ENCODE results near the gene KDM8. TPM values are rescaled to one million over a fixed set of nuclear protein-coding genes. Genes with fewer than 3 reads are reported as not detected.

KDM8 gene
- polyA plus RNA-seq, 12 donors = 4.1 to 21.3 (median 5.9) TPM; not detected in 1

DNA sequence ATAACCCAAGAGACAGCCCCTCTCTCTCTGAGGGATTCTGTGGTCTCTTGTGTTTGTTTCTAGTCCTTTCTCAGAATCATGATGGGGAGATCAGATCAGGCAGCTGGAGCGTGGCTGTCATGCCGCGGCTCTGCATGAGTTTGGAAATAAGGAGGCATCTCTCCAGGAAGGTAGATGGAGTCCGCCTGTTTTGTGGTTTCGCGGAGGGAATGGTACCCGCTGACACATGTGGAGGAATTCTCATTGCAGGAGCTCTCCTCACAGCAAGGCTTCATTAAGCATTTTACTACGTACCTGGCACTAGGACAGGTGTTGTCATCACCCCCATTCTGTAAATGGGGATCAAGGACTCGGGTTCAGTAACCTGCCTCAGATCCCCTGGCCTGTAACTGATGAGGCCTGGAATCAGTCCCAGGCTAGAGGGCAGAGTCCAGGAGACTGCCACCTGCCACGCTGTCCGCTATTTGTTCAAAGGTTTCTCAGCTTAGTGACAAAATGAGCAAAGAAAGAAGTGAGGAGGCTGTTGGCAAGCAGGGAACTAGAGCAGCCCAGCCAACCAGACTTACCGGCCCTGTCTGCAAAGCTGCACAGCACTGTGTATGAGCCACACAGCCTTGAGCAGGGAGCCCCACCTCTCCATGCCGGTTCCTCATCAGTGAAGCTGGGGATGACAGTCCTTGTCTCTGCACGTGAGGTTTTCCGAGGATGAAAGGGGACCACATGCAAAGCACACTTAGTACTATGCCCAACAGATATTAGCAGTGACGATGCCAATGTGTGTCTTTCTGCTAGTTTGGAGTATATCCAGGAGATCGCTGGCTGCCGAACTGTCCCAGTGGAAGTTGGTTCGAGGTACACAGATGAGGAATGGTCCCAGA, 11.0 kb downstream of the KDM8 start:
- DNase-seq = no peak

DNA sequence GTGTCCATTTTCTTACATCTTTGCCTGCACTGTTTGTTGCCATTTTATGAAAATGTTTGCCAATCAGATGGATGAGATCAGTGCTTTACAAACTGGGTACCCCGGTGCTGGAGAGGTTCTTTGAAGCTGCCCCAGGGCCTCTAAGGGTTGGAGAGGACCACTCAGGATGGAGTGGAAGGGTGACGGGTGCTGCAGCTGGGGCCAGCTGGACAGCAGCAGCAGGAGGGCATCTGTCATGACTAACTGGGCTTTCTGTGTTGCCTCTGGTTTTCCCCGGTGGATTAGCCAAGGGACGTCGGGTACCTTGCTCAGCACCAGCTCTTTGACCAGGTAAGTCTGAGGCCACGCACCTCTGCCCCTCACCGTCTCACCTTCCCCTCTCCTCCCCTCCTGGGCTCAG, 12.3 kb downstream of the KDM8 start:
- DNase-seq = no peak

DNA sequence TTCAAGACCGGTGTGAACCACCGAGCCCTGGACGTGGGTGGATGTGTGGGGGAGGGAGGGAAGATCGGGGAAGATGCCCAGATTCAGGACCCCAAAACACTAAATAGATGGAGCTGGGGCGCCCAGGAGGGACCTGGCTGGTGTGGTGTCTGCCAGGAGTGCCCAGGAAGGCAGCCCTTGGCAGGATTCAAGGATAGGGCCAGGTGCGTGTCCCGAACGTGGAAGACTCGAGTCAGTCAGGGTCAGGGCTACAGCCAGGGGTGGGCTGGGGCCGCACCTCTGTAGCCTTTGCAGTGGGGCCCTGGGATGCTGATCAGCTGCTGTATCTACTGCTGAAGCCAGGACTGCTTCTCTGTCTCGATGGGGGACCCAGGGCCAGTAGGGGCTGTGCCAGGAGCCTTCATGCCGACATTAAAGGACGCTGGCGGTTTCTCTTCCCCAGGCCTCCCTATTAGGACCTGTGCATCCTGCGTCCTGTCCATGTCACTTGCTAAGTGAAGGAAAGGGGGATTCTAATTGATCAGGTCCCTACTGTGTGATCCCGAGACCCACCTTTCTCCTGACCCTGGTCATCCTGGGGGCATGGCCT, 13.1 kb downstream of the KDM8 start:
- no peak for DNase-seq

DNA sequence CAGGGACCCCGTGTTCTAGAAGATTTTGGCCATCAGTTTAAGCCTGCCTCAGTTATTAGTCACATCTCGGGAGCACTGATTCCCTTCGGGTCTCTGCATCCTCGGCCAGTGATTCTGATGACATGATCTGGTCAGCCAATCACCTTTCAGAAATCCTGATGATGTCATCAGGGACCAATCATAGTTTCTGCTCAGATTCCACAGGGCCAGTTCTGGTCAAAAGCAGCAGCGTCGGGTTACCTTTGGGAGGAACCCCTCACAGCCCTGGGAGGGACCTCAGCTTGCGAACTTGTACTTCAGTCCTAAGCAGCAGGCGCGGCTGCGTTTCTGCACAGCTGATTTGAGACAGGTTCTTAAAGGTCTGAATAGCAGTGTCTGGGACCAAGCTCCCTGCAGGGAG, 13.9 kb downstream of the KDM8 start:
- DNase-seq = peak; percentile 55

DNA sequence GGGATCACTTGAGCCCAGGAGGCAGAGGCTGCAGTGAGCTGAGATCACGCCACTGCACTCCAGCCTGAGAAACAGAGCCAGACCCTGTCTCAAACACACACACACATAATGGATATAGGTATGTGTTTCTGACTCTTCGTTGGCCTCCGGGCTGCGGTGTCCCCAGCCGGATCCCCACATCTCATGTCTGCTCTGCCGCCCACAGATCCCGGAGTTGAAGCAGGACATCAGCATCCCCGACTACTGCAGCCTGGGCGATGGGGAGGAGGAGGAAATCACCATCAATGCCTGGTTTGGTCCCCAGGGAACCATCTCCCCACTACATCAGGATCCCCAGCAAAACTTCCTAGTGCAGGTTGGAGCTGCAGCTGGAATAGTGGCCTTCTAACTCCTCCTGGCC, 15.4 kb downstream of the KDM8 start:
- no peak for DNase-seq

DNA sequence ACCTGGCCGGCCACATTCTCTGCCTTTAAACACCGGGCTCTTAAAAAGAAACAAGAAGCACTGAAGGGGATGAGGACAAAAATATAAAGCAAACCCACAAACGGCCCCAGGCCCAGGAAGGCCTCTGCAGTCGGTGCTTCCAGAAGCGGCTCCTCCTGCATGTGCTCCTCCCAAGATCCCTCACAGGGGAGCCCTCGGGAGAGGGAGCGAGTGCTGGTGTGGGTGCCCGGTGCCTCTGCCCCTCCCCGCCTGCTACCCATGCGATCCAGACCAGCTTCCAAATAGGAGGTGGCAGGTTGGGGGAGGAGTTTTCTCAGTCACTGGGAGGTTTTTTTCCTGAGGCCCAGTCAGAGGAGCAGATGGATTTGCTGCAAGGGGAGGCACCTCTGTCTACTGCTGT, 15.8 kb downstream of the KDM8 start:
- no peak for DNase-seq

DNA sequence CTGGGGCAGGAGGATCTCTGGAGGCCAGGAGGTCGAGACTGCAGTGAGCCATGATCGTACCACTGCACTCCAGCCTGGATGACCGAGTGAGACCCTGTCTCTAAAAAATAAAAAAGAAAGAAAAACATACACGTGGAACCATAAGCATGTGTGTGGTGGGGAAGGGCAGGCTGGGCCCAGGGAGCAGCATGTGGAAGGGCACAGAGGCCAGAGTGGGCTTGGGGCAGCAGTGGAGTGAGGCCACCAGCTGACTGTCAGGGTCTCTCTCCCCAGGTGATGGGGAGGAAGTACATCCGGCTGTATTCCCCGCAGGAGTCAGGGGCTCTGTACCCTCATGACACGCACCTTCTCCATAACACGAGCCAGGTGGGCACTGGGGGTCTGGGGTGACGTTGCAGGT, 16.8 kb downstream of the KDM8 start:
- DNase-seq = no peak

DNA sequence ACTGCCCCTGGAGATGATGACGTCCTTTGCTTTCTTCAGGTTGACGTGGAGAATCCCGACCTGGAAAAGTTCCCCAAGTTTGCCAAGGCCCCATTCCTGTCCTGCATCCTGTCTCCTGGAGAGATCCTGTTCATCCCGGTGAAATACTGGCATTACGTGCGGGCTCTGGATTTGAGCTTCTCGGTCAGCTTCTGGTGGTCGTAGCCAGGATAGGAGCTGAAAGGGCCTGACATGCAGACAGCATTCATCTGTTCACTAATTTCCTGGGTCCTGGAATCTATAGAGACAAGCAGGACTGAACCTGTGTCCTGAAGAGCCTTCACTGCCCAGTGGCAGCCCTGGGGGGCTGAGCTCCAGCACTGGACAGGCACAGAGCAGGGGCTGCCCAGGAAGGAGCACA, 17.2 kb downstream of the KDM8 start:
- DNase-seq = no peak

DNA sequence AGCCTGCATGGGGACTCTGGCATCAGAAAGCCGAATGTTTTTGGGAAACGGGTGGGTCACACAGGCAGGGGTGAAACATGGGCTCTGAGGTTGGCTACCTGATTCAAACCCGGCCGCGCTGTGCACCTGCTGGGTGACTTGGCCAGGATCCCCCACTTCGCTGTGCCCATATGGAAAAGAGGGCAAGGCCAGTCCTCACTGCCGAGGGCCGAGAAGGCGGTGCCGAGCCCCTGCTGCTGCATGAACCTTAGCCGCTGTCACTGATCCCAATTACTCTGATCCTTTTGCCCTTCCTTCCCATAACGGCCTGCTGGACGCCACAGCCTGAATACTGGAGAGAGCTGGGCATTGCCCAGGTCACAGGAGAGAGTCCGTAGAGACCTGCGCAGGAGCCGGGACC, 17.7 kb downstream of the KDM8 start:
- no peak for DNase-seq

DNA sequence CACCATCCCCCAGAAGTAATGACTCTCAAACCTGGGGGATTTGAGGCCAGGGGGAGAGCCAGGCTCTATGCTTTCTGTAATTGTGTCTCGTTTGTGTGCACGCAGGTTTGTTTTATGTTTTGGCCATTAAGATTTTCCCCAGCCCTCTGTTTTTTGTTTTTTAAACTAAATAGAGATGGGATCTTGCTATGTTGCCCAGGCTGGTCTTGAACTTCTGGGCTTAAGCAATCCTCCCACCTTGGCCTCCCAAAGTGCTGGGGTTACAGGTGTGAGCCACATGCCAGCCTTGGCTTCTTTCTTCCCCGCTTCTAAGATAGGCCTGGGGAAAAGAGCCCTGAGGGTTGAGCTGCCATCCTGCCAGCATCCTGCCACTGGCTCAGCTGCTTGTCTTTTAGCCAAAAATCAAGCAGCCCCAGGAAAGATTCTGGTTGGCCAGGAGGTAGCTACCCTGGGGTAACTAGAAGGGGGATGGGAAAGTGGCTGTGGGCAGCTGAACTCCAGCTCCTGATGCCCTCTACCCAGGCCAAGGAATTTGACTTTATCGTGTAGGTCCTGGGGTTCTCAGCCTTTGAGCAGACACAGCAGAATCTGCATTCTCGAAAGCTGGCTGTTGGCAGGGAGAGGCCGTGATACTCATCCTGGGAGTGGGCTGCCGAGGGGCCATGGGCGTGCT, 18.4 kb downstream of the KDM8 start:
- DNase-seq = no peak

DNA sequence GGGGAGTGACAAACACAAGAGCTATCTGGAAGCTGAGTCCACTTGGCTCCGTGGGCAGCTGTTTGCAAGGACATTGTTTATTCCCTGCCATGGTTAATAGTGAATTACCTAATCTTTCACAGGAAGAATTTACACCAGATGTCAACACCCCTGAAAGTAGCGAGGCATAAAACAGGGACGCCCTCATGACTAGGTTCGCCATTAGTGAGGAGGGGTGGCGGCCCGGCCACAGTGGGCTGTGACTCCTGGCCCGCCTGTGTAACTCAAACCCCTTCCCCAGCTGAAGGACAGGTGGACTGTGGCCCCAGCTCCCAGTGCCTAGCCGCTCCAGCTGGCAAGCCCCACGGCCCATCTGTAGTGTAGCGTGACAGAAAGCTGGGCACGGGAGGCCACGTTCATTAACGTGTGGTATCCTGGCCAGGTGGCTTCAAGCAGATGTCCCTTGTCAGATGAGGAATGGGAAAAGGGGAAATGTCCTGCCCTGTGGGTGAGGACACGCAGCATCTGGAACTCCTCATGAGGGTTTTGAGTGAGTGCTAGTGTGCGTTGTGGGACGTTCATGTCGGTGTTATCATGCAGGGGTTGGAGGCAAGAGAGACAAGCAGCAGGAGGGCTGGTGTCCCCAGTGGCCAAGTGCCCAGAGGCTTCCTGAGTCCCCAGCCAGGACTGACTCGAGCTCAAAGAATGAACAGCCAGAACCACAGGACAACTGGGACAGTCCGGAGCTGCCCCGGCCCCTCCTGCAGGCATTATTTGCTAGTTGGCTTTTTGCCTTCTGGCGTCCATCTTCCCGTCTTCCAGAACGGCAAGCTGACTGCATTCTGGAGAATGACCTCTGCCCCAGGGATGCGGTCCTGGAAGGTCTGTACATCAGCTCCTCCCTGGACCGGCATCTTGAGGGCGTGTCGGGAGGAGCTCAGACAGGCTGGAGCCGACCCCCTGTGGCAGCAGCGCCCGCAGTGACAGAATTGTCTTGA, 19.2 kb downstream of the KDM8 start:
- DNase-seq = peak; percentile 49

DNA sequence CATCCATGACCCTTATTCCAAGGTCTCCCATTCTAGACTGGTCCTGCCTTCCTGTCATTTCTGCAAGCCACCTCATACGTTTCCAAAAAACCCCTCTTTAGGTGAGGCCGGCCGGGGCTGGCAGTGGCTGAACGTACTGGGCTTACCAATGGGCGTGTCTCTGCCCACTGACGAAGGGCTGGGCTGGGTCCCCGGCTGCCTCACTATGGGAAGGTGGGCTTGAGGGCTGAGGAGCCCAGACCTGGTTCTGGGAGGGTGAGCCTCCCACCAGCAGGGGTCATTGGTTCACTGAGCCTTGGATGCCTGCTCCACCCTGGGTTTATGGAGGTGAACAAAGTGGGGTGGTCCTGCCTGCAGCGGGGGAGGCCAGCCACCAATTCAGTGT, 19.9 kb downstream of the KDM8 start:
- DNase-seq = no peak

DNA sequence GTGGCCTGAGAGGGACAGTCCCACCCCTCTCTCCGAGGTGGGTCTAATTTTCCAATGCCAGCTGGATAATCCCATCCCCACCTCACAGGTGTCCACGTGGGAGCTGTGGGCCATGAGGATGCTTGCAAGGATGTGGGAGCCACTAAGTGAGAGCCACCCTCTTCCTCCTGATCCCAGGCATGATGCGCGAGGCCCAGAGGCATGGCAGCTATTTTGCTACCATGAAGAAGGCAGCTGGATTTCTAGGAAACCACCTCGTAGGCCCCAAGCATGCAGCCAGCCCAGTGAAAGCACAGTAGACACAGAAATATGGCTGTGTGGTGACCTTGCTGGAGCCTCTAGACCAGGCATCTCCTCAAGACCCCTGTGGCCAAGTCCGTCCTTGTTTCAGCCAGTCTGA, 20.4 kb downstream of the KDM8 start:
- no peak for DNase-seq

DNA sequence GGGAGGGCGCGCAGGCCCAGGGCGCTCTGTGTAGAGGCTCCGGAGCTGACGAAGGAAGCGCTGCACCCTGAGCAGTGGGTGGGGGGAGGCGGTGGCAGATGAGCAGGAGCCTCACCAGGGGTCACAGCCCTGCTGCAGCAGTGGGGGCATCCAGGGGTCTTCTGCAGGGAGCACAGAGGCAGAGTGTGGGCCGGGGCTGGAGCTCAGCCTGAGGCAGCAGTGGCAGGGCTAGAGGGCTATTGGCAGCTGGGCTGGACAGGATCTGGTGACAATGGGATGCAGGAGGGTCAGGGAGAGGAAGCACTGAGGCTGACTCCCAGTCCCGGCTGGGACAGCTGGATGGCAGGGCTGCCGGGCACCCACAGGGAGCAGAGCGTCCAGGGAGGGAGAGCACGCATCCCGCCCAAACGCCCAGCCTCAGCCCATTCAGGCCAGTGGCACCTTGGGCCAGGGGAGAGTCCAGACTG, 21.0 kb downstream of the KDM8 start:
- no peak for DNase-seq

DNA sequence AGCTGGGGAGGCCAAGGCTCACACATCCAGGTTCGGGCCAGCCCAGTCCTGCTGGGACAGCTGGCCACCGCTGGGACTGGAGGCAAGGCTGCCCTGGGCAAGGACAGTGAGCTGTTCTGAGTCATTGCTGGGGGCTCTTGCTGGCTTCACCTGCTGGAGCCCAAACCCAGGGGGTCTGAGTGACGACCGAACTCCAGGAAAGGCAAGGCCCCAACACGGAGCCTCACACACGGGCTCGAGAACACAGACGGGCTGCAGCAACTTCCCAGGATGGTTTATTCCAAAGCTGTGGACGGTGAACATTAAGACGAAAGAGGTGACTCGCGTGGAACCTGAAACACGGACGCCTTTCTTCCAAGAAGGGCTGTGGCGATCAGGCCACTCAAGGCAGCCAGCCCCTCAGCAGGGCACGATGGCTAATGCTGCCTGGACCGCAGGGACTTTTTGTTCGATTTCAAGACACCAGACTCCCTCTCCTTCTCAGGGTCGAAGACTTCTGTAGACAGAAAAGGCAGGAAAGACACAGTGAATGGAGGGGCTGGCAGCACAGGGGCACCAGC, 21.5 kb downstream of the KDM8 start:
- no peak for DNase-seq

DNA sequence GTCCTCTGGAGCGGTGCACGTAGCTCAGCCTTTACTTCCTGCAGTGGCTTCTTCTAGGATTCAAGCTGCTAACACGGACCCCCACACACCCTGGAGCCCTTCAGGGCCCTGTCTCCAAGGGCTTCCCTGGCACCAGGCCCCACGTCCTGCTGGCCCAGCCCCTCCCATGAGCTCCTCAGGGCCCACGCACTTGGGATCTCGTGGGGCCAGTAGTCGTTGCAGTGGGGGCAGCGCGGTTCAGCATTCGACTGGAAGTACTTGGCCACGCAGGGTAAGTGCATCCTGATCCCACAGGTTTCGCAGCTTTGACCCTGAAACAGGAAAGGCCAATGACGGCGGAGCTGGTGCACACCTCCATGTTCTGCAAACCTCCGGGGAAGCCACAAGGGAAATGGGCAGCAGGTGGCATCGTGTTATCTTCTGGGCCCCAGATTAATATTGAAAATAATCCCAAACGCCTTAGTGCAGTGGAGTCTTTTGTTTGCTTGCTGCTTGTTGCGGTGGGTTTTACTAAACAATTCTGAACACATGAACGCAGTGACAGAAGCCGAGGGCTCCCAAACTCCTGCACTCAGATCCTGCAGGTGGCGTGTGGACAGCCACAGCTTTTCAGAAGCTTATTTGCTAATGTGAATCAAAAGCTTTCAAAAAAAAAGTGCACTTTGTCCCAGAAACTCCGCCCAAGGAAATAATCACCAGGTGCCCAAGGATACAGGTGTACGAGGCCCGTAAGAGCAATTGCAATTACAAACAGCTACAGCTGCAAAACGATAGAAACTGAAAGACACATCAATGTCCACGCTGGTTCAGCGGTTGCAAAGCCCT, 22.4 kb downstream of the KDM8 start:
- no peak for DNase-seq

DNA sequence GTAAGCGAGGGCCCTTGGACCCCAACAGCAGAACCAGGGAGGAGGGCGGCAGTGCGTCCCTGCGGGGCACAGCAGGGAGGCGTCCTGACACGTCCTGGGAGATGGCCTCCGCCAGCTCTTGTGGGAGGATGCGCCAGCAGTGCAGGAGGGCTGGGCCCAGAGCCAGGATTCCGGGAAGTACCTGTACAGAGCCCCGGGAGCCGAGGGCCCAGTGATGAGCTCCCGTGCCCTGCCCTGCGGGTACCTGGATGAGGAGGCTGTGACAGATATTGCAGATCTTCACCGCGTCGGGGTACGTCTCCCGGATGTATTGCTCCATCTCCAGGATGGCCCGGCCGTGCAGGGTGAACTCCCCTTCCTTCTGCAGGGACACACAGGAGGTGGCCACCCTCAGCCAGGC, 23.1 kb downstream of the KDM8 start:
- no peak for DNase-seq

DNA sequence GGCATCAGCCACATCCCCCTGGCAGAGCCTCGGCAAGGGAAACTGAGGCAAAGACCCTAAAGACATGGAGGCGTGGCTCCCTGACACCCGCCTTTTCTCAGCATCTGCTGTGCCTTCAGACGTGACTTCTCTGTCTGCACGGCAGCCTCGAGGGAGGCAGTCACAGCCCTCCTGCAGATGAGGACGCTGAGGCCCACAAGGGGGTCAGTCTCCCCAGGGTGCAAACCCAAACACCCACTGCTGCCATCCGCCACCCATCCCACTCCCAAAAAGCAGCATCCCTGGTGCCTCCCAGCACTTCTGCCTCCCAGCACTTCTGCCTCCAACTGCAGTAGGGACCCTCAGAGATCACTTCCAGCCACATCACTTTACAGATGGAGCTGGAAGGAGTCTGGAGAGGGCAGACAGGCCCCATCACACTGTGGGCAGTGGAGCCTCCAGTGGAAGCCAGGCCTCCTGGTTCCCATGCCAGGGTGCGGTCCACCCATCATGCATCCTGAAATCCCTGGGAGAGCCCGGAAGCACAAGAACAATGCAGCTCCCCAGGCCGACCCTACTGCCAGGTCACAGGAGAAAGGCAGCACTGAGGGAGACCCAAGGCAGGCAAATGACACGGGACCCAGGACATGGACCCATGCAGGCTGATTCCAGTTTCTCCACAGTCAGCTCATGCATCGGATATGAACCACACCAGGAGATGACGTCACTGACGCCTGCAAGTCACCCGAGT, 23.8 kb downstream of the KDM8 start:
- DNase-seq = no peak

DNA sequence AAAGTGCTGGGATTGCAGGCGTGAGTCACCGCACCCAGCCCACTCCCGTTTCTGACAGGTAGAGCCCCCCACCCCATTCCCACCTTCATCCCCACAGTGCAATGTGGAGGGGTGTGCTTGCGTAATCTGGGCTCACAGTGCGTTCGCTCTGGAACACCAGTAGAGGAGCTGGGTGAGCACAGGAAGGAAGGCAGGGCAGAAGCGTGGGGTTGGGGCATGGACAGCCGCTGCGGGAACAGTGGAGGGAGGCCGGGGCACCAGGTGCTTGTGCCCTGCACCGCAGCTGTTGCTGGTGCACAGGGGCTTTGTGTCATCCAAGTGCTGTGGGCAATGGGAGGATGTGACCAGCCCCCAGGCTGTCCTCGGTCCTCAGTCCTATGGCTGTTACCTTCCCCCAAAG, 24.7 kb downstream of the KDM8 start:
- DNase-seq = no peak

All from muscle of arm (tissue), 12 donors.